WTC11 (cell line): ENCODE data around the gene RNF145. TPM values are rescaled to one million over a fixed set of nuclear protein-coding genes. Genes with fewer than 3 reads are reported as not detected.

Experiments
- ATAC-seq: fragments of 200-7000 bp; cut with Tn5 transposase; 2 replicates; pipeline ENCODE4 v1.10.0; 2021; ENCODE audit warnings: mild to moderate bottlenecking, moderate library complexity
- CTCF ChIA-PET: fragments of 300-600 bp; sonication (Branson Sonifier 250); formaldehyde crosslinking; loops from one replicate; lab custom pipeline; 2021; ENCODE audit warnings: antibody characterized with exemption; lab: Charles Lee
- POLR2A ChIA-PET: fragments of 350-600 bp; sonication (Branson Sonifier 250); formaldehyde crosslinking; loops from one replicate; lab custom pipeline; 2021; ENCODE audit warnings: antibody characterized with exemption; lab: Charles Lee
- DNase-seq: peaks from one replicate; pipeline ENCODE4 v3.0.0; 2021; ENCODE audit warnings: low spot score
- H3K27ac Mint-ChIP-seq: 2 replicates; pipeline ENCODE4 v1.8.0; 2021; ENCODE audit warnings: mixed read lengths
- H3K27me3 Mint-ChIP-seq: 2 replicates; pipeline ENCODE4 v1.8.0; 2021; ENCODE audit warnings: low read depth, mild to moderate bottlenecking, moderate library complexity, mixed read lengths
- H3K36me3 Mint-ChIP-seq: 2 replicates; pipeline ENCODE4 v1.8.0; 2021; ENCODE audit warnings: mixed read lengths
- H3K4me1 Mint-ChIP-seq: 2 replicates; pipeline ENCODE4 v1.8.0; 2022; ENCODE audit warnings: mixed read lengths
- H3K4me3 Mint-ChIP-seq: 2 replicates; pipeline ENCODE4 v1.8.0; 2021; ENCODE audit warnings: mild to moderate bottlenecking, moderate library complexity, mixed read lengths
- H3K9me3 Mint-ChIP-seq: 2 replicates; pipeline ENCODE4 v1.8.0; 2021; ENCODE audit warnings: mixed read lengths
- CBFB ChIP-seq: sonication (generic); formaldehyde crosslinking; IDR thresholded peaks from 2 replicates; pipeline ENCODE4 v1.8.1; 2022; ENCODE audit warnings: mild to moderate bottlenecking, low read depth, missing genetic modification reagents
- ELF4 ChIP-seq: sonication (generic); formaldehyde crosslinking; IDR thresholded peaks from 2 replicates; pipeline ENCODE4 v1.8.1; 2022; ENCODE audit warnings: low read depth, mild to moderate bottlenecking, moderate library complexity, missing genetic modification reagents
- IRF2 ChIP-seq: sonication (generic); formaldehyde crosslinking; IDR thresholded peaks from 2 replicates; pipeline ENCODE4 v1.8.0; 2022; ENCODE audit warnings: low read depth, missing genetic modification reagents, borderline replicate concordance
- JUN ChIP-seq: sonication (generic); formaldehyde crosslinking; IDR thresholded peaks from 2 replicates; pipeline ENCODE4 v1.8.0; 2023; ENCODE audit warnings: mild to moderate bottlenecking, missing genetic modification reagents
- RORB ChIP-seq: fragments of 250-450 bp; sonication (Bioruptor Pico); IDR thresholded peaks from 2 replicates; pipeline ENCODE4 v1.9.0; 2021; ENCODE audit warnings: mild to moderate bottlenecking
- SMAD3 ChIP-seq: sonication (generic); formaldehyde crosslinking; IDR thresholded peaks from 2 replicates; pipeline ENCODE4 v1.8.0; 2022; ENCODE audit warnings: missing genetic modification reagents, mild to moderate bottlenecking, borderline replicate concordance
- SOX15 ChIP-seq: fragments of 250-450 bp; sonication (Bioruptor Pico); IDR thresholded peaks from 2 replicates; pipeline ENCODE4 v1.9.0; 2021; ENCODE audit warnings: mild to moderate bottlenecking
- SP1 ChIP-seq: sonication (generic); formaldehyde crosslinking; conservative IDR thresholded peaks from 2 replicates; pipeline ENCODE4 v1.8.1; 2022; ENCODE audit warnings: missing genetic modification reagents
- TEAD1 ChIP-seq: sonication (generic); formaldehyde crosslinking; IDR thresholded peaks from 2 replicates; pipeline ENCODE4 v1.8.0; 2022; ENCODE audit warnings: mild to moderate bottlenecking, missing genetic modification reagents
- ZNF121 ChIP-seq: sonication (generic); formaldehyde crosslinking; IDR thresholded peaks from 2 replicates; pipeline ENCODE4 v1.8.0; 2023; ENCODE audit warnings: missing genetic modification reagents
- ZNF219 ChIP-seq: sonication (generic); formaldehyde crosslinking; IDR thresholded peaks from 2 replicates; pipeline ENCODE4 v1.8.0; 2023; ENCODE audit warnings: missing genetic modification reagents, mild to moderate bottlenecking, borderline replicate concordance
- total RNA-seq: library from RNA; stranded (reverse); gene quantifications from 3 replicates; pipeline ENCODE4 v1.2.3, GENCODE V29; 2021
- TF ChIP-seq, protein P1 (sequence below): fragments of 250-450 bp; sonication (Bioruptor Pico); IDR thresholded peaks from 2 replicates; pipeline ENCODE4 v1.9.0; 2021; ENCODE audit warnings: mild to moderate bottlenecking, borderline replicate concordance
- TF ChIP-seq, protein P2 (sequence below): sonication (generic); formaldehyde crosslinking; conservative IDR thresholded peaks from 2 replicates; pipeline ENCODE4 v1.8.1; 2022; ENCODE audit warnings: mild to moderate bottlenecking, missing genetic modification reagents
- TF ChIP-seq, protein P3 (sequence below): fragments of 200-600 bp; IDR thresholded peaks from 2 replicates; pipeline ENCODE4 v1.8.0; 2022; ENCODE audit warnings: antibody characterized with exemption
- TF ChIP-seq, protein P4 (sequence below): sonication (generic); formaldehyde crosslinking; IDR thresholded peaks from 2 replicates; pipeline ENCODE4 v1.8.0; 2022; ENCODE audit warnings: mild to moderate bottlenecking, missing genetic modification reagents
- TF ChIP-seq, protein P5 (sequence below): fragments of 250-450 bp; sonication (Bioruptor Pico); IDR thresholded peaks from 2 replicates; pipeline ENCODE4 v1.8.0; 2021; ENCODE audit warnings: mild to moderate bottlenecking
- TF ChIP-seq, protein P6 (sequence below): sonication (generic); formaldehyde crosslinking; IDR thresholded peaks from 2 replicates; pipeline ENCODE4 v1.8.1; 2023; ENCODE audit warnings: mild to moderate bottlenecking, missing genetic modification reagents
- TF ChIP-seq, protein P7 (sequence below): sonication (generic); formaldehyde crosslinking; IDR thresholded peaks from 2 replicates; pipeline ENCODE4 v1.8.0; 2023; ENCODE audit warnings: missing genetic modification reagents

Gene RNF145
- total RNA-seq, 1 experiment from 2014 or later = 76.8 TPM

DNA sequence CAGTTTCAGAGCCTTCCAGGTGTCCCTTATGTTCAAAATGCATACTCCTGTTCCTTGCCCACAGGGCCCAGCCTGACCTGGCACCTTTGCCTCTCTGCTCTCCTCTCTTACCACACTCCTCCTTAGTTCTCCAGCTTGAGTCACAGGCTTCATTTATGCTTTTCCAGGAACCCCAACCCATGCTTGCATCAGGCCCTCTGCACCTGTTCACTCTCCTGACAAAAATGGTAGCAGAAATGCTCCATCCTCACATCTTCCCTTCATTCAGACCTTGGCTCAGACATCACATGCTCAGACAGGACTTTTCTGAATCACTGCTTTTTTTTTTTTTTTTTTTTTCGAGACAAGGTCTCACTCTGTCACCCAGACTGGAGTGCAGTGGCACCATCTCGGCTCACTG lies 15.1 kb upstream of the RNF145 start:
- POLR2A ChIA-PET = no interaction called here
- ATAC-seq = no peak

DNA sequence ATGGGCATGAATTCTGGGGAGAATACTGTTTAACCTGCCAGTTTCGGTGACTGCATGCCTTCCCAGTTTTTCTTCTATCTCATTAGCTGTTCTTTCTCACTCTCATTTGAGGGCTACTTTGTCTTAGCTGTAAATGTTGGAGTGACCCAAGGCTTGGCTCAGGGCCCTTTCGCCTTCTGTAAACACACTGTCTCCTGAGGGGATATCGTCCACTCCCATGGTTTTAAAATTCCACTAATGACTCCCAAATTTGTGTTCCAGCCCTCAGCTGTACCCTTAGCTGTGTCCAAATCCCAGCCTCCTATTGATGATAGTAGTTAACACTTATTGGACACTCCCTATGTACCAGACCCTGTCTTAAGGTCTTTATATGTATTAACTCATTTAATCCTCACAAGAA lies 14.1 kb upstream of the RNF145 start:
- Mint-ChIP-seq H3K27me3 (peaks cover 93% of the 10 kb centered on the region), H3K36me3 (no peaks in the 10 kb centered on the region), H3K4me1 (peaks cover 3% of the 10 kb centered on the region), H3K9me3 (no peaks in the 10 kb centered on the region), H3K4me3 (no peak overlapping the region), H3K27ac (no peak overlapping the region)
- DNase-seq = no peak
- no peak for ATAC-seq
- POLR2A ChIA-PET = no interaction called here
- CTCF ChIA-PET = interaction anchor here (2.5 kb wide), 1 partner anchor 67 kb away, joined by 5 read pairs; no protein-coding TSS in a partner anchor
- TF ChIP-seq CBFB (CRISPR knock-in tag) (no peak), ZNF121 (CRISPR knock-in tag) (no peak), RORB (CRISPR knock-in tag) (no peak), TEAD1 (CRISPR knock-in tag) (no peak), ELF4 (CRISPR knock-in tag) (no peak), JUN (CRISPR knock-in tag) (no peak), SMAD3 (no peak)
- TF ChIP-seq, protein P1, sequence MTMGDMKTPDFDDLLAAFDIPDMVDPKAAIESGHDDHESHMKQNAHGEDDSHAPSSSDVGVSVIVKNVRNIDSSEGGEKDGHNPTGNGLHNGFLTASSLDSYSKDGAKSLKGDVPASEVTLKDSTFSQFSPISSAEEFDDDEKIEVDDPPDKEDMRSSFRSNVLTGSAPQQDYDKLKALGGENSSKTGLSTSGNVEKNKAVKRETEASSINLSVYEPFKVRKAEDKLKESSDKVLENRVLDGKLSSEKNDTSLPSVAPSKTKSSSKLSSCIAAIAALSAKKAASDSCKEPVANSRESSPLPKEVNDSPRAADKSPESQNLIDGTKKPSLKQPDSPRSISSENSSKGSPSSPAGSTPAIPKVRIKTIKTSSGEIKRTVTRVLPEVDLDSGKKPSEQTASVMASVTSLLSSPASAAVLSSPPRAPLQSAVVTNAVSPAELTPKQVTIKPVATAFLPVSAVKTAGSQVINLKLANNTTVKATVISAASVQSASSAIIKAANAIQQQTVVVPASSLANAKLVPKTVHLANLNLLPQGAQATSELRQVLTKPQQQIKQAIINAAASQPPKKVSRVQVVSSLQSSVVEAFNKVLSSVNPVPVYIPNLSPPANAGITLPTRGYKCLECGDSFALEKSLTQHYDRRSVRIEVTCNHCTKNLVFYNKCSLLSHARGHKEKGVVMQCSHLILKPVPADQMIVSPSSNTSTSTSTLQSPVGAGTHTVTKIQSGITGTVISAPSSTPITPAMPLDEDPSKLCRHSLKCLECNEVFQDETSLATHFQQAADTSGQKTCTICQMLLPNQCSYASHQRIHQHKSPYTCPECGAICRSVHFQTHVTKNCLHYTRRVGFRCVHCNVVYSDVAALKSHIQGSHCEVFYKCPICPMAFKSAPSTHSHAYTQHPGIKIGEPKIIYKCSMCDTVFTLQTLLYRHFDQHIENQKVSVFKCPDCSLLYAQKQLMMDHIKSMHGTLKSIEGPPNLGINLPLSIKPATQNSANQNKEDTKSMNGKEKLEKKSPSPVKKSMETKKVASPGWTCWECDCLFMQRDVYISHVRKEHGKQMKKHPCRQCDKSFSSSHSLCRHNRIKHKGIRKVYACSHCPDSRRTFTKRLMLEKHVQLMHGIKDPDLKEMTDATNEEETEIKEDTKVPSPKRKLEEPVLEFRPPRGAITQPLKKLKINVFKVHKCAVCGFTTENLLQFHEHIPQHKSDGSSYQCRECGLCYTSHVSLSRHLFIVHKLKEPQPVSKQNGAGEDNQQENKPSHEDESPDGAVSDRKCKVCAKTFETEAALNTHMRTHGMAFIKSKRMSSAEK (CRISPR knock-in tag) = no peak
- TF ChIP-seq, protein P2, sequence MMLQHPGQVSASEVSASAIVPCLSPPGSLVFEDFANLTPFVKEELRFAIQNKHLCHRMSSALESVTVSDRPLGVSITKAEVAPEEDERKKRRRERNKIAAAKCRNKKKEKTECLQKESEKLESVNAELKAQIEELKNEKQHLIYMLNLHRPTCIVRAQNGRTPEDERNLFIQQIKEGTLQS = no peak

More for the DNA sequence above, 15.1 kb upstream of the RNF145 start:
- Mint-ChIP-seq H3K4me3 (no peak overlapping the region), H3K27me3 (peaks cover 94% of the 10 kb centered on the region), H3K9me3 (no peaks in the 10 kb centered on the region), H3K4me1 (peaks cover 8% of the 10 kb centered on the region), H3K36me3 (no peaks in the 10 kb centered on the region), H3K27ac (no peak overlapping the region)
- TF ChIP-seq, protein P3, sequence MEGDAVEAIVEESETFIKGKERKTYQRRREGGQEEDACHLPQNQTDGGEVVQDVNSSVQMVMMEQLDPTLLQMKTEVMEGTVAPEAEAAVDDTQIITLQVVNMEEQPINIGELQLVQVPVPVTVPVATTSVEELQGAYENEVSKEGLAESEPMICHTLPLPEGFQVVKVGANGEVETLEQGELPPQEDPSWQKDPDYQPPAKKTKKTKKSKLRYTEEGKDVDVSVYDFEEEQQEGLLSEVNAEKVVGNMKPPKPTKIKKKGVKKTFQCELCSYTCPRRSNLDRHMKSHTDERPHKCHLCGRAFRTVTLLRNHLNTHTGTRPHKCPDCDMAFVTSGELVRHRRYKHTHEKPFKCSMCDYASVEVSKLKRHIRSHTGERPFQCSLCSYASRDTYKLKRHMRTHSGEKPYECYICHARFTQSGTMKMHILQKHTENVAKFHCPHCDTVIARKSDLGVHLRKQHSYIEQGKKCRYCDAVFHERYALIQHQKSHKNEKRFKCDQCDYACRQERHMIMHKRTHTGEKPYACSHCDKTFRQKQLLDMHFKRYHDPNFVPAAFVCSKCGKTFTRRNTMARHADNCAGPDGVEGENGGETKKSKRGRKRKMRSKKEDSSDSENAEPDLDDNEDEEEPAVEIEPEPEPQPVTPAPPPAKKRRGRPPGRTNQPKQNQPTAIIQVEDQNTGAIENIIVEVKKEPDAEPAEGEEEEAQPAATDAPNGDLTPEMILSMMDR = no peak
- TF ChIP-seq, protein P4, sequence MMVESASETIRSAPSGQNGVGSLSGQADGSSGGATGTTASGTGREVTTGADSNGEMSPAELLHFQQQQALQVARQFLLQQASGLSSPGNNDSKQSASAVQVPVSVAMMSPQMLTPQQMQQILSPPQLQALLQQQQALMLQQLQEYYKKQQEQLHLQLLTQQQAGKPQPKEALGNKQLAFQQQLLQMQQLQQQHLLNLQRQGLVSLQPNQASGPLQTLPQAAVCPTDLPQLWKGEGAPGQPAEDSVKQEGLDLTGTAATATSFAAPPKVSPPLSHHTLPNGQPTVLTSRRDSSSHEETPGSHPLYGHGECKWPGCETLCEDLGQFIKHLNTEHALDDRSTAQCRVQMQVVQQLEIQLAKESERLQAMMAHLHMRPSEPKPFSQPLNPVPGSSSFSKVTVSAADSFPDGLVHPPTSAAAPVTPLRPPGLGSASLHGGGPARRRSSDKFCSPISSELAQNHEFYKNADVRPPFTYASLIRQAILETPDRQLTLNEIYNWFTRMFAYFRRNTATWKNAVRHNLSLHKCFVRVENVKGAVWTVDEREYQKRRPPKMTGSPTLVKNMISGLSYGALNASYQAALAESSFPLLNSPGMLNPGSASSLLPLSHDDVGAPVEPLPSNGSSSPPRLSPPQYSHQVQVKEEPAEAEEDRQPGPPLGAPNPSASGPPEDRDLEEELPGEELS = no peak
- TF ChIP-seq ZNF219 (CRISPR knock-in tag) (no peak), SOX15 (CRISPR knock-in tag) (no peak), IRF2 (CRISPR knock-in tag) (no peak), SP1 (CRISPR knock-in tag) (no peak), RORB (CRISPR knock-in tag) (no peak)
- TF ChIP-seq, protein P5, sequence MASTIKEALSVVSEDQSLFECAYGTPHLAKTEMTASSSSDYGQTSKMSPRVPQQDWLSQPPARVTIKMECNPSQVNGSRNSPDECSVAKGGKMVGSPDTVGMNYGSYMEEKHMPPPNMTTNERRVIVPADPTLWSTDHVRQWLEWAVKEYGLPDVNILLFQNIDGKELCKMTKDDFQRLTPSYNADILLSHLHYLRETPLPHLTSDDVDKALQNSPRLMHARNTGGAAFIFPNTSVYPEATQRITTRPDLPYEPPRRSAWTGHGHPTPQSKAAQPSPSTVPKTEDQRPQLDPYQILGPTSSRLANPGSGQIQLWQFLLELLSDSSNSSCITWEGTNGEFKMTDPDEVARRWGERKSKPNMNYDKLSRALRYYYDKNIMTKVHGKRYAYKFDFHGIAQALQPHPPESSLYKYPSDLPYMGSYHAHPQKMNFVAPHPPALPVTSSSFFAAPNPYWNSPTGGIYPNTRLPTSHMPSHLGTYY (CRISPR knock-in tag) = no peak
- TF ChIP-seq, protein P6, sequence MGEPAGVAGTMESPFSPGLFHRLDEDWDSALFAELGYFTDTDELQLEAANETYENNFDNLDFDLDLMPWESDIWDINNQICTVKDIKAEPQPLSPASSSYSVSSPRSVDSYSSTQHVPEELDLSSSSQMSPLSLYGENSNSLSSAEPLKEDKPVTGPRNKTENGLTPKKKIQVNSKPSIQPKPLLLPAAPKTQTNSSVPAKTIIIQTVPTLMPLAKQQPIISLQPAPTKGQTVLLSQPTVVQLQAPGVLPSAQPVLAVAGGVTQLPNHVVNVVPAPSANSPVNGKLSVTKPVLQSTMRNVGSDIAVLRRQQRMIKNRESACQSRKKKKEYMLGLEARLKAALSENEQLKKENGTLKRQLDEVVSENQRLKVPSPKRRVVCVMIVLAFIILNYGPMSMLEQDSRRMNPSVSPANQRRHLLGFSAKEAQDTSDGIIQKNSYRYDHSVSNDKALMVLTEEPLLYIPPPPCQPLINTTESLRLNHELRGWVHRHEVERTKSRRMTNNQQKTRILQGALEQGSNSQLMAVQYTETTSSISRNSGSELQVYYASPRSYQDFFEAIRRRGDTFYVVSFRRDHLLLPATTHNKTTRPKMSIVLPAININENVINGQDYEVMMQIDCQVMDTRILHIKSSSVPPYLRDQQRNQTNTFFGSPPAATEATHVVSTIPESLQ (CRISPR knock-in tag) = no peak
- TF ChIP-seq, protein P7, sequence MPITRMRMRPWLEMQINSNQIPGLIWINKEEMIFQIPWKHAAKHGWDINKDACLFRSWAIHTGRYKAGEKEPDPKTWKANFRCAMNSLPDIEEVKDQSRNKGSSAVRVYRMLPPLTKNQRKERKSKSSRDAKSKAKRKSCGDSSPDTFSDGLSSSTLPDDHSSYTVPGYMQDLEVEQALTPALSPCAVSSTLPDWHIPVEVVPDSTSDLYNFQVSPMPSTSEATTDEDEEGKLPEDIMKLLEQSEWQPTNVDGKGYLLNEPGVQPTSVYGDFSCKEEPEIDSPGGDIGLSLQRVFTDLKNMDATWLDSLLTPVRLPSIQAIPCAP (CRISPR knock-in tag) = no peak
- CTCF ChIA-PET = interaction anchor here (2.5 kb wide), 1 partner anchor 68 kb away, joined by 5 read pairs; no protein-coding TSS in a partner anchor
- no peak for DNase-seq
